GM12892 (cell line): ENCODE measurements around the gene GFRA4.

Experiments
- POLR2A ChIP-seq: IDR thresholded peaks from 2 replicates; pipeline ENCODE4 v1.6.1; 2011; ENCODE audit warnings: low read depth, low read length, control low read depth
- POLR2AphosphoS5 ChIP-seq: IDR thresholded peaks from 2 replicates; pipeline ENCODE4 v1.6.1; 2011; ENCODE audit warnings: low read depth, low read length, control low read depth

- TF ChIP-seq POLR2A = no peak
- TF ChIP-seq POLR2AphosphoS5 = no peak
These were observed 3.5 kb downstream of the GFRA4 start for GRCh38 chr20:3659492-3660261.
